K562 (cell line): ENCODE measurements around the gene CASP2. TPM values are rescaled to one million over a fixed set of nuclear protein-coding genes. Genes with fewer than 3 reads are reported as not detected.

ENCODE experiments used
- CREBBP ChIP-seq: IDR thresholded peaks from one replicate; pipeline ENCODE4 v1.6.1; 2012; ENCODE audit warnings: low read depth, mild to moderate bottlenecking, control low read depth, inconsistent platforms, low read length
- HDAC1 ChIP-seq, 2 experiments: fragments of 450-650 bp; IDR thresholded peaks; 2 replicates each; pipeline ENCODE4 v1.6.1; 2016 to 2017; ENCODE audit warnings: inconsistent platforms in 1 of 2, mild to moderate bottlenecking in 1 of 2, moderate library complexity in 1 of 2
- KHSRP ChIP-seq: fragments of 450-650 bp; IDR thresholded peaks from 2 replicates; pipeline ENCODE4 v1.6.1; 2017
- REST ChIP-seq, 2 experiments: fragments of 450-650 bp; formaldehyde crosslinking in 1 of 2; IDR thresholded peaks; 2 replicates each; pipeline versions ENCODE4 v1.4.0 to v1.6.1; 2014 to 2020; ENCODE audit warnings: mild to moderate bottlenecking in 2 of 2, borderline replicate concordance in 1 of 2, low read depth in 1 of 2
- SETDB1 ChIP-seq: IDR thresholded peaks from one replicate; pipeline ENCODE4 v1.6.1; 2012; ENCODE audit warnings: low read length, control low read depth, inconsistent platforms
- UBTF ChIP-seq, 2 experiments: IDR thresholded peaks; 2 replicates each; pipeline ENCODE4 v1.6.1; 2012; ENCODE audit warnings: improper control_type of control experiment in 2 of 2, low read depth in 2 of 2, low read length in 2 of 2, borderline replicate concordance in 1 of 2
- XRCC5 ChIP-seq: fragments of 200-400 bp; formaldehyde crosslinking; IDR thresholded peaks from 2 replicates; pipeline ENCODE4 v1.6.1; 2017; ENCODE audit warnings: low read depth, mild to moderate bottlenecking, low read length
- ZBTB33 ChIP-seq: sonication (generic); formaldehyde crosslinking; IDR thresholded peaks from 2 replicates; pipeline ENCODE4 v1.8.1; 2023; ENCODE audit warnings: mild to moderate bottlenecking, missing genetic modification reagents
- ZC3H8 ChIP-seq: fragments of 450-650 bp; IDR thresholded peaks from 2 replicates; pipeline ENCODE4 v1.6.1; 2017
- ZNF212 ChIP-seq: fragments of 450-650 bp; formaldehyde crosslinking; IDR thresholded peaks from 2 replicates; pipeline ENCODE4 v1.4.0; 2020; ENCODE audit warnings: mild to moderate bottlenecking
- ZNF384 ChIP-seq: IDR thresholded peaks from 2 replicates; pipeline ENCODE4 v1.6.1; 2012; ENCODE audit warnings: low read depth, low read length, improper control_type of control experiment
- ZNF586 ChIP-seq: fragments of 450-650 bp; formaldehyde crosslinking; conservative IDR thresholded peaks from 2 replicates; pipeline ENCODE4 v1.4.0; 2020; ENCODE audit warnings: mild to moderate bottlenecking, moderate library complexity
- ZNF707 ChIP-seq: fragments of 250-450 bp; sonication (Bioruptor Pico); conservative IDR thresholded peaks from 2 replicates; pipeline ENCODE4 v1.8.0; 2022; ENCODE audit warnings: inconsistent platforms, mild to moderate bottlenecking, moderate library complexity
- polyA plus RNA-seq, 8 experiments: library from polyadenylated mRNA; depleted of rRNA in 4 of 8; stranded (reverse) in 5 of 8; unstranded in 3 of 8; fragments of >200 nt; fragmentation: Nextera tagmentation in 2 of 8; fragmentation: Illumina TruSeq in 1 of 8; extraction: Ambion mirVana in 2 of 8; extraction: Trizol in 1 of 8; gene quantifications; 2 replicates each; pipeline versions ENCODE4 v1.2.1 to v1.2.3, GENCODE V29; 2011 to 2014; ENCODE audit warnings: inconsistent platforms in 1 of 8, missing spikeins in 1 of 8
- total RNA-seq, 7 experiments: library from RNA; depleted of rRNA in 6 of 7; stranded (reverse); fragments of >200 nt in 6 of 7; fragmentation: Illumina TruSeq in 2 of 7; extraction: Trizol in 2 of 7; gene quantifications; 2 replicates each; pipeline versions ENCODE4 v1.2.1 to v1.2.3, GENCODE V29; 2011 to 2021; ENCODE audit warnings: low replicate concordance in 1 of 7

CASP2 gene
- total and polyA plus RNA-seq, 9 of the 15 experiments (the other 6 are each of a cell fraction or from before 2014, with no cell fraction given): 18.8 to 64.9 (median 24.1) TPM

- no peak for TF ChIP-seq REST (IDR thresholded peaks at IDR 0.05; ENCODE audit: borderline replicate concordance)
- TF ChIP-seq REST (CRISPR knock-in tag; IDR thresholded peaks at IDR 0.05; ENCODE audit: low read depth): no peak
- no peak for TF ChIP-seq HDAC1 (IDR thresholded peaks at IDR 0.05)
- no peak for TF ChIP-seq UBTF (IDR thresholded peaks at IDR 0.05; ENCODE audit: borderline replicate concordance in 1 of 2, low read depth in 2 of 2, low read length in 2 of 2)
- no peak for TF ChIP-seq XRCC5
- no peak for TF ChIP-seq ZC3H8
- no peak for TF ChIP-seq CREBBP
- TF ChIP-seq SETDB1: no peak
- TF ChIP-seq KHSRP: no peak
- TF ChIP-seq ZNF212 (CRISPR knock-in tag): no peak
- TF ChIP-seq ZNF586: no peak
- TF ChIP-seq ZNF707 (CRISPR knock-in tag): no peak
- no peak for TF ChIP-seq ZNF384
- no peak for TF ChIP-seq ZBTB33 (CRISPR knock-in tag)
Observed at GRCh38 chr7:143283381-143283780, 4.8 kb upstream of the CASP2 start (continued).
